HepG2 (cell line): ENCODE data around the gene ZBTB8OS. TPM values are rescaled to one million over a fixed set of nuclear protein-coding genes. Genes with fewer than 3 reads are reported as not detected.

ENCODE experiments used
- AKAP8 ChIP-seq: sonication (generic); formaldehyde crosslinking; IDR thresholded peaks from 2 replicates; pipeline ENCODE4 v1.5.1; 2020; ENCODE audit warnings: mild to moderate bottlenecking, missing genetic modification reagents
- ATF7-NPFF ChIP-seq: sonication (generic); formaldehyde crosslinking; IDR thresholded peaks from 2 replicates; pipeline ENCODE4 v1.8.1; 2023; ENCODE audit warnings: mild to moderate bottlenecking, low read depth, missing genetic modification reagents, moderate library complexity
- CC2D1A ChIP-seq: sonication (generic); formaldehyde crosslinking; IDR thresholded peaks from 2 replicates; pipeline ENCODE4 v1.8.1; 2023; ENCODE audit warnings: mild to moderate bottlenecking, missing genetic modification reagents
- FOXM1 ChIP-seq: sonication (generic); formaldehyde crosslinking; IDR thresholded peaks from 2 replicates; pipeline ENCODE4 v1.5.0; 2020; ENCODE audit warnings: missing genetic modification reagents
- GABPA ChIP-seq, 2 experiments: IDR thresholded peaks; 2 replicates each; pipeline ENCODE4 v1.6.1; 2011 to 2016; ENCODE audit warnings: low read depth in 2 of 2, low read length in 1 of 2, missing biosample characterization in 1 of 2, missing genetic modification characterization in 1 of 2
- GFI1 ChIP-seq: sonication (generic); formaldehyde crosslinking; IDR thresholded peaks from 2 replicates; pipeline ENCODE4 v1.5.0; 2020; ENCODE audit warnings: missing genetic modification reagents, mild to moderate bottlenecking, borderline replicate concordance
- HOXD1 ChIP-seq: sonication (generic); formaldehyde crosslinking; IDR thresholded peaks from 2 replicates; pipeline ENCODE4 v1.5.0; 2020; ENCODE audit warnings: missing genetic modification reagents
- JDP2 ChIP-seq: sonication (generic); formaldehyde crosslinking; IDR thresholded peaks from 2 replicates; pipeline ENCODE4 v1.8.1; 2022; ENCODE audit warnings: missing genetic modification reagents, borderline replicate concordance
- MED8 ChIP-seq: sonication (generic); formaldehyde crosslinking; IDR thresholded peaks from 2 replicates; pipeline ENCODE4 v1.8.1; 2023; ENCODE audit warnings: mild to moderate bottlenecking, missing genetic modification reagents; ENCODE audit not compliant: insufficient replicate concordance
- NFYC ChIP-seq: IDR thresholded peaks from 2 replicates; pipeline ENCODE4 v1.6.1; 2016; ENCODE audit warnings: missing genetic modification reagents, missing compliant biosample characterization
- SP4 ChIP-seq: sonication (generic); formaldehyde crosslinking; IDR thresholded peaks from 2 replicates; pipeline ENCODE4 v1.8.1; 2023; ENCODE audit warnings: mild to moderate bottlenecking, missing genetic modification reagents
- TARDBP ChIP-seq: sonication (generic); formaldehyde crosslinking; IDR thresholded peaks from 2 replicates; pipeline ENCODE4 v1.8.0; 2022; ENCODE audit warnings: mild to moderate bottlenecking, missing genetic modification reagents
- ZNF264 ChIP-seq: sonication (generic); formaldehyde crosslinking; IDR thresholded peaks from 2 replicates; pipeline ENCODE4 v1.4.0; 2020; ENCODE audit warnings: missing genetic modification reagents
- ZNF383 ChIP-seq: sonication (generic); formaldehyde crosslinking; IDR thresholded peaks from 2 replicates; pipeline ENCODE4 v1.4.0; 2020; ENCODE audit warnings: missing genetic modification reagents, mild to moderate bottlenecking, borderline replicate concordance
- ZNF557 ChIP-seq: sonication (generic); formaldehyde crosslinking; IDR thresholded peaks from 2 replicates; pipeline ENCODE4 v1.4.0; 2020; ENCODE audit warnings: missing genetic modification reagents
- ZNF672 ChIP-seq: sonication (generic); formaldehyde crosslinking; IDR thresholded peaks from 2 replicates; pipeline ENCODE4 v1.8.1; 2022; ENCODE audit warnings: missing genetic modification reagents
- ZNF678 ChIP-seq: sonication (generic); formaldehyde crosslinking; IDR thresholded peaks from 2 replicates; pipeline ENCODE4 v1.4.0; 2020; ENCODE audit warnings: mild to moderate bottlenecking, missing genetic modification reagents
- polyA plus RNA-seq, 8 experiments: library from polyadenylated mRNA; depleted of rRNA in 3 of 8; stranded (reverse) in 7 of 8; unstranded in 1 of 8; fragments of >200 nt; fragmentation: Illumina TruSeq in 4 of 8; extraction: Trizol in 4 of 8; gene quantifications; 2 replicates each; pipeline versions ENCODE4 v1.2.1 to v1.2.3, GENCODE V29; 2011 to 2016; ENCODE audit warnings: low read depth in 4 of 8, missing spikeins in 1 of 8, mixed read lengths in 1 of 8; ENCODE audit not compliant: insufficient read depth in 1 of 8
- total RNA-seq, 5 experiments: library from RNA; depleted of rRNA; stranded (reverse); fragments of >200 nt; fragmentation: Illumina TruSeq; extraction: Trizol; gene quantifications; 2 replicates each; pipeline ENCODE4 v1.2.3, GENCODE V29; 2016; ENCODE audit warnings: low read depth in 1 of 5
- TF ChIP-seq, protein P1 (sequence below): sonication (generic); formaldehyde crosslinking; IDR thresholded peaks from 2 replicates; pipeline ENCODE4 v1.4.0; 2020; ENCODE audit warnings: mild to moderate bottlenecking, missing genetic modification reagents
- TF ChIP-seq, protein P2 (sequence below): sonication (generic); formaldehyde crosslinking; IDR thresholded peaks from 2 replicates; pipeline ENCODE4 v1.5.1; 2020; ENCODE audit warnings: mild to moderate bottlenecking, missing genetic modification reagents, moderate library complexity
- TF ChIP-seq, protein P3 (sequence below): sonication (generic); formaldehyde crosslinking; IDR thresholded peaks from 2 replicates; pipeline ENCODE4 v1.5.0; 2020; ENCODE audit warnings: mild to moderate bottlenecking, missing genetic modification reagents
- TF ChIP-seq, protein P4 (sequence below): sonication (generic); formaldehyde crosslinking; IDR thresholded peaks from 2 replicates; pipeline ENCODE4 v1.8.0; 2022; ENCODE audit warnings: missing genetic modification reagents, low read depth, mild to moderate bottlenecking, borderline replicate concordance
- TF ChIP-seq, protein P5 (sequence below): sonication (generic); formaldehyde crosslinking; IDR thresholded peaks from 2 replicates; pipeline ENCODE4 v1.8.0; 2023; ENCODE audit warnings: mild to moderate bottlenecking, missing genetic modification reagents

The ZBTB8OS gene
- total and polyA plus RNA-seq, 2 of the 13 experiments (the other 11 are each of a cell fraction or from before 2014, with no cell fraction given) = 57.7 to 84.8 TPM

DNA sequence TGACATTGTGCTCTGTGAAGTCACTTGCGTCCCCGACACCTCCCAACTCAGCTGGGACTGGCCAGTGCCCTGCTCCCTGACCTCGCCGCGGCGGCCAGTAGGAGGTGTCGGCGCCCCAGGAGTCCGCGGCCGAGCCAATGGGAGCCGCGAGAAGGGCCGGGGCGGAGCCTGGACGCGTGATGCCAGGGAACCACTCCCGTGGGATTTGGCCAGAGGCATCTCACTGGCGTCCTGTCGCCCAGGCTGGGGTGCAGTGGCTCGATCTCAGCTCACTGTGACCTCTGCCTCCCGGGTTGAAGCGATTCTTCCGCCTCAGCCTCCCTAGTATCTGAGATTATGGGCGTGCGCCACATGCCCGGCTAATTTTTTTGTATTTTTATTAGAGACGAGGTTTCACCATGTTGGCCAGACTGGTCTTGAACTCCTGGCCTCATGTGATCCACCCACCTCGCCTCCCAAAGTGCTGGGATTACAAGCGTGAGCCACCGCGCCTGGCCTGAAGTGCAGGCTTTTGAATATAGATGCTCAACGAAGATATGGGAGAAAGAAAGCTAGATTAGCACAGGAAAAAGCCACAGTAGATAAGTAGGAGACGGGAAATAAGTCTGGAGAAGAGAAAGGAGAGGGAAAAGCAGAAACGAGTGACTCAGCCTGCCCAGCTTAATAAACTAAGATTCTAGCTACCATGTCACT is 38.0 kb downstream of the ZBTB8OS start (continued):
- TF ChIP-seq AKAP8 (CRISPR knock-in tag) (0 out of 2 replicates have a peak, but pooled peaks have one; percentile 59), HOXD1 (no peak), ZNF672 (CRISPR knock-in tag) (no peak), GFI1 (peak; percentile 55; the same call in 1 of the 2 replicates), CC2D1A (no peak), GABPA (IDR thresholded peaks at IDR 0.05; ENCODE audit: low read depth, low read length) (no peak), GABPA (CRISPR knock-in tag; IDR thresholded peaks at IDR 0.05; ENCODE audit: low read depth) (no peak), MED8 (CRISPR knock-in tag) (no peak), ATF7-NPFF (CRISPR knock-in tag) (no peak), ZNF264 (CRISPR knock-in tag) (no peak), ZNF383 (CRISPR knock-in tag) (no peak), TARDBP (CRISPR knock-in tag) (peak; percentile 40; the same call in 1 of the 2 replicates), JDP2 (no peak), FOXM1 (CRISPR knock-in tag) (no peak), SP4 (peak; percentile 65; the same call in 1 of the 2 replicates), ZNF678 (no peak), NFYC (CRISPR knock-in tag) (peak; percentile 87), ZNF557 (CRISPR knock-in tag) (no peak)
- TF ChIP-seq, protein P1, sequence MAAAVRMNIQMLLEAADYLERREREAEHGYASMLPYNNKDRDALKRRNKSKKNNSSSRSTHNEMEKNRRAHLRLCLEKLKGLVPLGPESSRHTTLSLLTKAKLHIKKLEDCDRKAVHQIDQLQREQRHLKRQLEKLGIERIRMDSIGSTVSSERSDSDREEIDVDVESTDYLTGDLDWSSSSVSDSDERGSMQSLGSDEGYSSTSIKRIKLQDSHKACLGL (CRISPR knock-in tag) = 0 out of 2 replicates have a peak, but pooled peaks have one; percentile 21
- TF ChIP-seq, protein P2, sequence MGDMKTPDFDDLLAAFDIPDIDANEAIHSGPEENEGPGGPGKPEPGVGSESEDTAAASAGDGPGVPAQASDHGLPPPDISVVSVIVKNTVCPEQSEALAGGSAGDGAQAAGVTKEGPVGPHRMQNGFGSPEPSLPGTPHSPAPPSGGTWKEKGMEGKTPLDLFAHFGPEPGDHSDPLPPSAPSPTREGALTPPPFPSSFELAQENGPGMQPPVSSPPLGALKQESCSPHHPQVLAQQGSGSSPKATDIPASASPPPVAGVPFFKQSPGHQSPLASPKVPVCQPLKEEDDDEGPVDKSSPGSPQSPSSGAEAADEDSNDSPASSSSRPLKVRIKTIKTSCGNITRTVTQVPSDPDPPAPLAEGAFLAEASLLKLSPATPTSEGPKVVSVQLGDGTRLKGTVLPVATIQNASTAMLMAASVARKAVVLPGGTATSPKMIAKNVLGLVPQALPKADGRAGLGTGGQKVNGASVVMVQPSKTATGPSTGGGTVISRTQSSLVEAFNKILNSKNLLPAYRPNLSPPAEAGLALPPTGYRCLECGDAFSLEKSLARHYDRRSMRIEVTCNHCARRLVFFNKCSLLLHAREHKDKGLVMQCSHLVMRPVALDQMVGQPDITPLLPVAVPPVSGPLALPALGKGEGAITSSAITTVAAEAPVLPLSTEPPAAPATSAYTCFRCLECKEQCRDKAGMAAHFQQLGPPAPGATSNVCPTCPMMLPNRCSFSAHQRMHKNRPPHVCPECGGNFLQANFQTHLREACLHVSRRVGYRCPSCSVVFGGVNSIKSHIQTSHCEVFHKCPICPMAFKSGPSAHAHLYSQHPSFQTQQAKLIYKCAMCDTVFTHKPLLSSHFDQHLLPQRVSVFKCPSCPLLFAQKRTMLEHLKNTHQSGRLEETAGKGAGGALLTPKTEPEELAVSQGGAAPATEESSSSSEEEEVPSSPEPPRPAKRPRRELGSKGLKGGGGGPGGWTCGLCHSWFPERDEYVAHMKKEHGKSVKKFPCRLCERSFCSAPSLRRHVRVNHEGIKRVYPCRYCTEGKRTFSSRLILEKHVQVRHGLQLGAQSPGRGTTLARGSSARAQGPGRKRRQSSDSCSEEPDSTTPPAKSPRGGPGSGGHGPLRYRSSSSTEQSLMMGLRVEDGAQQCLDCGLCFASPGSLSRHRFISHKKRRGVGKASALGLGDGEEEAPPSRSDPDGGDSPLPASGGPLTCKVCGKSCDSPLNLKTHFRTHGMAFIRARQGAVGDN = peak; percentile 92
- TF ChIP-seq, protein P3, sequence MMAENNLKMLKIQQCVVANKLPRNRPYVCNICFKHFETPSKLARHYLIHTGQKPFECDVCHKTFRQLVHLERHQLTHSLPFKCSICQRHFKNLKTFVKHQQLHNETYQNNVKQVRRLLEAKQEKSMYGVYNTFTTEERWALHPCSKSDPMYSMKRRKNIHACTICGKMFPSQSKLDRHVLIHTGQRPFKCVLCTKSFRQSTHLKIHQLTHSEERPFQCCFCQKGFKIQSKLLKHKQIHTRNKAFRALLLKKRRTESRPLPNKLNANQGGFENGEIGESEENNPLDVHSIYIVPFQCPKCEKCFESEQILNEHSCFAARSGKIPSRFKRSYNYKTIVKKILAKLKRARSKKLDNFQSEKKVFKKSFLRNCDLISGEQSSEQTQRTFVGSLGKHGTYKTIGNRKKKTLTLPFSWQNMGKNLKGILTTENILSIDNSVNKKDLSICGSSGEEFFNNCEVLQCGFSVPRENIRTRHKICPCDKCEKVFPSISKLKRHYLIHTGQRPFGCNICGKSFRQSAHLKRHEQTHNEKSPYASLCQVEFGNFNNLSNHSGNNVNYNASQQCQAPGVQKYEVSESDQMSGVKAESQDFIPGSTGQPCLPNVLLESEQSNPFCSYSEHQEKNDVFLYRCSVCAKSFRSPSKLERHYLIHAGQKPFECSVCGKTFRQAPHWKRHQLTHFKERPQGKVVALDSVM (CRISPR knock-in tag) = 0 out of 2 replicates have a peak, but pooled peaks have one; percentile 12
- TF ChIP-seq, protein P4, sequence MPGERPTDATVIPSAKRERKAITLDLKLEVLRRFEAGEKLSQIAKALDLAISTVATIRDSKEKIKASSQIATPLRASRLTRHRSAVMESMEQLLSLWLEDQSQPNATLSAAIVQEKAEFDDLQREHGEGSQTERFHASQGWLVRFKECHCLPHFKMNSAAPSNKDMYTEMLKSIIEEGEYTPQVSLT = no peak
- TF ChIP-seq, protein P5, sequence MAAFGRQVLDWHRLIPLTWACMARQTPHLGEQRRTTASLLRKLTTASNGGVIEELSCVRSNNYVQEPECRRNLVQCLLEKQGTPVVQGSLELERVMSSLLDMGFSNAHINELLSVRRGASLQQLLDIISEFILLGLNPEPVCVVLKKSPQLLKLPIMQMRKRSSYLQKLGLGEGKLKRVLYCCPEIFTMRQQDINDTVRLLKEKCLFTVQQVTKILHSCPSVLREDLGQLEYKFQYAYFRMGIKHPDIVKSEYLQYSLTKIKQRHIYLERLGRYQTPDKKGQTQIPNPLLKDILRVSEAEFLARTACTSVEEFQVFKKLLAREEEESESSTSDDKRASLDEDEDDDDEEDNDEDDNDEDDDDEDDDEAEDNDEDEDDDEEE (CRISPR knock-in tag) = 0 out of 2 replicates have a peak, but pooled peaks have one; percentile 42
